PC-3 (cell line): Measurements from ENCODE around the gene SPAAR. TPM values are rescaled to one million over a fixed set of nuclear protein-coding genes. Genes with fewer than 3 reads are reported as not detected.
A peak's percentile ranks its signal among the peaks of the same experiment; 100 is the strongest.

Source experiments
- ATAC-seq: fragments of 200-7000 bp; cut with Tn5 transposase; 2 replicates; pipeline ENCODE4 v1.9.1; 2020; ENCODE audit warnings: mild to moderate bottlenecking, moderate library complexity
- BruUV-seq: library from RNA; stranded (reverse); fragments of 400-500 nt; replicated peaks from 2 replicates; lab custom pipeline; 2021; lab: Mats Ljungman, UMichigan
- CTCF ChIA-PET: fragments of 300-600 bp; sonication (Branson Sonifier 250); formaldehyde crosslinking; loops from one replicate; lab custom pipeline; 2022; ENCODE audit warnings: antibody characterized with exemption; lab: Charles Lee
- POLR2A ChIA-PET: fragments of 300-600 bp; sonication (Branson Sonifier 250); formaldehyde crosslinking; loops from one replicate; lab custom pipeline; 2022; ENCODE audit warnings: antibody characterized with exemption; ENCODE audit not compliant: unreplicated experiment; lab: Charles Lee
- DNase-seq: peaks from one replicate; pipeline ENCODE4 v3.0.0-alpha.2; 2015
- H2AFZ ChIP-seq: fragments of 300-600 bp; sonication (generic); 2 replicates; pipeline ENCODE4 v1.6.0; 2016; ENCODE audit warnings: antibody characterized with exemption, low read length
- H3F3A ChIP-seq: fragments of 300-600 bp; sonication (generic); one replicate; pipeline ENCODE4 v1.6.0; 2017; ENCODE audit warnings: antibody characterized with exemption, low read length, control low read depth, mild to moderate bottlenecking; ENCODE audit not compliant: unreplicated experiment
- H3K27ac ChIP-seq: fragments of 300-600 bp; sonication (generic); 2 replicates; pipeline ENCODE4 v1.5.1; 2016; ENCODE audit warnings: mild to moderate bottlenecking, low read length
- H3K27me3 ChIP-seq: fragments of 300-600 bp; sonication (generic); 2 replicates; pipeline ENCODE4 v1.6.1; 2016; ENCODE audit warnings: low read length, mixed read lengths
- H3K36me3 ChIP-seq: fragments of 300-600 bp; sonication (generic); 2 replicates; pipeline ENCODE4 v1.6.1; 2016; ENCODE audit warnings: low read depth, mixed run types, low read length, mixed read lengths
- H3K4me1 ChIP-seq: fragments of 300-600 bp; sonication (generic); 2 replicates; pipeline ENCODE4 v1.5.1; 2016; ENCODE audit warnings: low read length; ENCODE audit not compliant: insufficient read depth
- H3K4me2 ChIP-seq: fragments of 300-600 bp; sonication (generic); 2 replicates; pipeline ENCODE4 v1.6.0; 2016; ENCODE audit warnings: low read length
- H3K4me3 ChIP-seq: fragments of 300-600 bp; sonication (generic); 2 replicates; pipeline ENCODE4 v1.5.1; 2016; ENCODE audit warnings: mild to moderate bottlenecking, low read length, mixed read lengths
- H3K79me2 ChIP-seq: fragments of 300-600 bp; sonication (generic); 2 replicates; pipeline ENCODE4 v1.6.1; 2017; ENCODE audit warnings: low read length, mixed read lengths
- H3K9ac ChIP-seq: fragments of 300-600 bp; sonication (generic); 2 replicates; pipeline ENCODE4 v1.6.0; 2016; ENCODE audit warnings: mild to moderate bottlenecking, low read length
- H3K9me2 ChIP-seq: fragments of 300-600 bp; sonication (generic); replicated peaks from 2 replicates; pipeline ENCODE4 v1.6.1; 2016; ENCODE audit warnings: mixed run types, low read length, mixed read lengths
- H3K9me3 ChIP-seq: fragments of 300-600 bp; sonication (generic); 2 replicates; pipeline ENCODE4 v1.6.1; 2016; ENCODE audit warnings: low read length, mixed read lengths
- H4K20me1 ChIP-seq: fragments of 300-600 bp; sonication (generic); 2 replicates; pipeline ENCODE4 v1.6.1; 2016; ENCODE audit warnings: low read length, mixed read lengths
- CTCF ChIP-seq: fragments of 300-600 bp; sonication (generic); conservative IDR thresholded peaks from 2 replicates; pipeline ENCODE4 v1.5.1; 2017; ENCODE audit warnings: antibody characterized with exemption, low read depth, mild to moderate bottlenecking, low read length
- EZH2 ChIP-seq: fragments of 300-600 bp; sonication (generic); IDR thresholded peaks from one replicate; pipeline ENCODE4 v1.6.1; 2017; ENCODE audit warnings: antibody characterized with exemption, mild to moderate bottlenecking, low read length; ENCODE audit not compliant: unreplicated experiment
- EZH2phosphoT487 ChIP-seq: fragments of 300-600 bp; sonication (generic); IDR thresholded peaks from 2 replicates; pipeline ENCODE4 v1.6.1; 2018; ENCODE audit warnings: mild to moderate bottlenecking, antibody characterized with exemption, low read length, borderline replicate concordance
- intact Hi-C: fragments of 100-400 bp; cut with micrococcal nuclease; formaldehyde crosslinking; loops from 2 replicates; pipeline ENCODE4 v1.9.0; 2023
- total RNA-seq: library from RNA; depleted of rRNA; stranded (reverse); fragments of >200 nt; gene quantifications from 2 replicates; pipeline ENCODE4 v1.2.3, GENCODE V29; 2014

SPAAR gene
- total RNA-seq, 1 experiment from 2014 or later = not detected

- H3K4me3 ChIP-seq = no peak overlapping the region
- H3K27ac ChIP-seq = peak overlapping the region; percentile 94
- ChIA-PET CTCF (interaction anchor here (0.6 kb wide), 1 partner anchor 77 kb away, joined by 3 read pairs; no protein-coding TSS in a partner anchor), POLR2A (no interaction called here)
- H4K20me1 ChIP-seq = no peaks in the 10 kb centered on the region
- DNase-seq = no peak
- no peaks in the 10 kb centered on the region for H3K36me3 ChIP-seq
- H3K4me1 ChIP-seq = peaks cover 65% of the 10 kb centered on the region
- no peaks in the 10 kb centered on the region for H3K9me2 ChIP-seq
- H3K27me3 ChIP-seq = no peaks in the 10 kb centered on the region
- peaks cover 10% of the 10 kb centered on the region for H3K79me2 ChIP-seq
- no peaks in the 10 kb centered on the region for H3K9me3 ChIP-seq
- H3K4me2 ChIP-seq = no peak overlapping the region
- H3K9ac ChIP-seq = no peak overlapping the region
- intact Hi-C loops = no loop called here
- BruUV-seq = no TSS peak
- TF ChIP-seq CTCF (no peak), EZH2phosphoT487 (no peak), EZH2 (no peak)
- no peak for ATAC-seq
- H2AFZ ChIP-seq = no peak overlapping the region
- H3F3A ChIP-seq = peaks cover 11% of the 10 kb centered on the region
These were observed 660 bp downstream of the SPAAR start for GRCh38 chr9:35909687-35910612.

DNA sequence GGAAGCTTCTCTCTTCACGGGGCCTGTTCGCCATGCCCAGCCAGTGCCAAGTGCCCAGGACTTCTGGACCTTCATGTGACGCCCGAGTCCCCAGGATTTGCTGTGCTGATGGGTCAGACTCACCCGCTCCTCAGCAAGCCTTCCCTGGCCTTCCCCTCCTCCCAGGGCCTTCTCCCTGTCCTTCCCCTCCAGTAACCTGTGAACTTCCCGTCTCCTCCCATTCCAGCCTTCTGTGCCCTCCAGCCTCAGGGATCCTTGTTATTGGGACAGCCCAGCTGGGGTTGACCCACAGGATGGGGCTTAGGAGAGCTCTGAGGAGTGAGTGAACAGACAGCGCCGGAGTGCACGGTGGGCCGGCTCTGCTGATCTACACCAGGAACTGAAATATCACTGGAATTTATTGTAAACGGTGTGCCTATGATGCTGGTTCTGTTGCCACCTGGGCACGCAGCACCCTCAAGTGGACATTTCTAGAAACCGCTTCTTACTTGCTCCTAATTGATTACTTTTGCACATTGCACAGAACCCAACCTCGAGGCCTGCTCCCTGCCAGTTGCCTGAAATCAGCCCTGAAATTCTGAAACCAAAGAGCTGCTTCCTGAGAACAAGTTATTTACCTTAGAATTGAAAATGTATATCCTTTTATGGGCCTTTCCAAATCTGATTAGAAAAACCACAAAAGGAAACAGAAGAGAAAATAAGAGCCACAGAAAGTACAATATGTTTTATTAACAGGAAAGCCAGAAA lies 1.5 kb downstream of the SPAAR start:
- Histone ChIP-seq H2AFZ (peak overlapping the region; percentile 40; the same call in 1 of the 2 replicates), H4K20me1 (no peaks in the 10 kb centered on the region), H3K36me3 (no peaks in the 10 kb centered on the region), H3K27ac (no peak overlapping the region), H3K9ac (no peak overlapping the region), H3K4me1 (peaks cover 57% of the 10 kb centered on the region), H3F3A (peaks cover 11% of the 10 kb centered on the region), H3K79me2 (peaks cover 10% of the 10 kb centered on the region), H3K9me2 (no peaks in the 10 kb centered on the region), H3K4me3 (no peak overlapping the region), H3K4me2 (peak overlapping the region; percentile 50; the same call in 1 of the 2 replicates), H3K9me3 (no peaks in the 10 kb centered on the region), H3K27me3 (no peaks in the 10 kb centered on the region)
- no peak for TF ChIP-seq EZH2phosphoT487
- no peak for TF ChIP-seq EZH2
- peak; percentile 77 for TF ChIP-seq CTCF
- ATAC-seq = no peak; the same call in 1 of the 2 replicates
- POLR2A ChIA-PET = no interaction called here
- BruUV-seq = no TSS peak
- intact Hi-C loops = no loop called here
- DNase-seq = peak; percentile 78
- CTCF ChIA-PET = interaction anchor here (0.6 kb wide), 2 partner anchors 29 to 77 kb away, joined by 3 read pairs; no protein-coding TSS in a partner anchor
